Activated CD4-positive, alpha-beta T cell treated with anti-CD3 and anti-CD28 coated beads for 4 hours (primary cell): ENCODE data around the gene TNFRSF13B.

Experiments
- DNase-seq, 2 donors: peaks; one replicate each; pipeline ENCODE4 v3.0.0-alpha.2; 2020

Gene TNFRSF13B

GRCh38 chr17:16953841-16954240, 18.1 kb downstream of the TNFRSF13B start:
- DNase-seq, result no peak

GRCh38 chr17:16953347-16953746, 18.6 kb downstream of the TNFRSF13B start:
- no peak for DNase-seq

- DNase-seq, result no peak
Observed at GRCh38 chr17:16952401-16952800, 19.5 kb downstream of the TNFRSF13B start.

DNA sequence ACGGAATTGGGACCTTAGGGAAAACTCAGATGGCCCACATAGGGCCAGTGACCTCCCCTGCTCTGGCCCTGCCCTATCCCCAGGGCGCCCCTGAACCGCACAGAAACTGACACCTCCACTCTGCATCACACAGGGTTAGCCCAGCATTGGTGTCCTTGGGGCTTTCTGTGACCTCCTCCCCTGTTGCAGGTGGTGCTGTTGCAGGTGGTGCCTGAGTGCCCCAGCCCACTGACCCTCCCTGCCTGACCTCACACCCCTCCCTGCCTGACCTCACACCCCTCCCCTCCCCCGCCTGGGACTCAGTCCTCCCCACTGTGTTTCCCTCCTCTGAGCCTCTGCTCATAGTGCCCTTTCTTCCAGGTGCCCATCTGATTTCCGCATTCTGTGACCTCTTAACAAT, 21.4 kb downstream of the TNFRSF13B start:
- DNase-seq, result no peak

GRCh38 chr17:16948587-16949376, 23.1 kb downstream of the TNFRSF13B start:
- no peak for DNase-seq

GRCh38 chr17:16947470-16947869, 24.4 kb downstream of the TNFRSF13B start:
- no peak for DNase-seq

- DNase-seq, result no peak
Observed at GRCh38 chr17:16945663-16946218, 26.2 kb downstream of the TNFRSF13B start.

DNA sequence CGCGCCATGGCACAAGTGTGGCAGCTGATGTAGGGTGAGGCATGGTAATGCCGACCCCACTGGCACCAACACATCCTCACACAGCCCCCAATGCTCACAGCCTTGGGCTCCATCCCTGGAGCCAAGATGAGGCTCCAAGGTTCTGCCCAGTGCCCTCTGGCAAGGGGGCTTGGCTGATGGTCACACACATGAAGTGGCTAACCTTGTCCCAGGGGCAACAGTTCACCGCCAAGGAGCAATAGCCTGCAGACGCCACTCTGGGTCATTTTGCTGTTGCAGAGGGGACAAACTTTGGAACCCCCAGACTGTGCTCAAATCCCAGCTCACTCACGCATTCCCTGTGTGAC, 26.8 kb downstream of the TNFRSF13B start:
- DNase-seq, result no peak

DNA sequence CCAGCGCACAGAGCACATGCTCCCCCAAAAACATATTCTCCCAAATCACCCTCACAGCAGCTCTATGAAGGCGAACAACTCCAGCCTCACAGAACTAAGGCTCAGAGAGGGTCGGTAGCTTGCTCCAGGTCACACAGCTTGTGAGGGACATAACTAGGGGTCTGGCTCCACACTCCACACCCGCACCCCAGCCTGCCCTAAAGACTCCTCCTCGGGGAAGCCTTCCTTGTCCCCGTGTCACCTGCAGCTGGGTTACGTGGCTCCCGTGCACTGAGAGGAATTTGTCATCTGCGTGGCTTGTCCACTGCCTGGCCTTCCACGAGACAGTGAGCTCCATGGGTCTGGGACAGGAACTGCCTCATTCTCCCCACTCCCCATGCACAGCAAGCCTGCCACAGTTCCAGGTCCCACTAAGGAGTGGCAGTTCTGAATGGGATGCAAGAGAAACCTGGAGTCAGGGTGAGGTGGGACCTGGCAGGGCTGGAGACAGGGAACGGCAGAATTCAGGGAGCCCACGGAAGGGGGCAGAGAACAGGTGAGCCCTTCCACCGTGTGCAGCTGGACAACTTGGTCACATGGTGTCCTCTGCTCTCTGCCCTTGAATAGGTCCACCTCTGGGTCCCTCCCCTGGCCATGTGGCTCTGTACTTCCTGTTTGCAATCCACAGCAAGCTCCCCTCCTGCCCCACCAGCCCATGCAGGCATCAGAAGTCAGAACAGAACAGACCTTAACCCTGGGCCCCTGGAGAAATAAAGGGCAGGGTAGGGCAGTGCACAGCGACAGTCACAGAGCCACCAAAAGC, 27.4 kb downstream of the TNFRSF13B start:
- DNase-seq, result no peak

- DNase-seq, result no peak
Observed at GRCh38 chr17:16943541-16944333, 28.2 kb downstream of the TNFRSF13B start.

DNA sequence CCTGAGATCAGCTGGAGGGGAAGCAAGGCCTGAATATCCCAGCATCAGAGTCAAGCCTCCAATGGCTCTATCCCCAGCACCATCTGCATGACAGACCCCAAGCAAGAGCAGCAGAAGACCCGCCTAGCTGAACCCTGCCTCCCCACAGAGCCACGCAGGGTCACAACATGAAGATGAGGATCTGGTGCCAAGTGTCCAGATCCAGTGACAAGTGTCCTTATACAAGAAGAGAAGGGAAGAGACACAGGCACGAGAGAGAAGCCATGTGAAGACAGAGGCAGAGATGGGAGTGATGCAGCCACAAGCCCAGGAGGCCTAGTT, 28.9 kb downstream of the TNFRSF13B start:
- DNase-seq, result no peak

- no peak for DNase-seq
Observed at GRCh38 chr17:16942141-16943031, 29.5 kb downstream of the TNFRSF13B start.

GRCh38 chr17:16941072-16942036, 30.6 kb downstream of the TNFRSF13B start:
- no peak for DNase-seq

DNA sequence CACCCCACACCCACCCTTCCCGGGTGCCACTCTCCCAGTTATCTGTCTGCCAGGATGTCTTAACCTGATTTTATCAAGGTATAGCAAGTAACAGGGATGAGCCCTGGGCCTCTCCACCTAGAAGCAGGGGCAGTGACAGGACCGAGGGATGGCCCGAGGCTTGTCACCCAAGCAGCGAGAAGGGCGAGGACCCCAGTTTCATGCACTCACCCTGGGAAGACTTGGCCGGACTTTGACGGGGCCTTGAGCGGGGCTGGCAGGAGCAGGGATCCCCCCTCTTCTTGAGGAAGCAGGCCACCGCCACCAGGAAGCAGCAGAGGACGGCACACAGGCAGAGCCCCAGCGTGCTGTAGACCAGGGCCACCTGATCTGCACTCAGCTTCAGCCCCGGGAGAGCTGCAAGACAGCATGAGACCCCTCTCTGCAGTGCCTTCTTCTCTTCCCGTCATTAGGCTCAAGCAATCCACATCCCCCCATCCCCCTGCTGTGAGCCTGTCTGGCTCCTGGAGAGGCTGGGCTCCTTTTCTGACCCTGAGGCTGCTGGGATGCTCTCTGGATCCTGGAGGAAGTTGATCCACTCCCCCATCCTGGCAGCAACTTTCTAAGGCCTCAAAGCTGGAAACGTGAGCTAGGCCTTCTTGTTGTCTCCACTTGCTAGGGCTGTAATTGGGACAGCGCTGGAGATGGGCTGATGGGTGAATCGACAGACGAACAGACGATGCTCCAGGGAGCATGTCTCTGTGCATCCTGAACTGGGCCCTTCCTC, 31.6 kb downstream of the TNFRSF13B start:
- no peak for DNase-seq

GRCh38 chr17:16939606-16940115, 32.3 kb downstream of the TNFRSF13B start:
- no peak for DNase-seq

GRCh38 chr17:16939208-16939576, 32.7 kb downstream of the TNFRSF13B start:
- DNase-seq, result no peak

DNA sequence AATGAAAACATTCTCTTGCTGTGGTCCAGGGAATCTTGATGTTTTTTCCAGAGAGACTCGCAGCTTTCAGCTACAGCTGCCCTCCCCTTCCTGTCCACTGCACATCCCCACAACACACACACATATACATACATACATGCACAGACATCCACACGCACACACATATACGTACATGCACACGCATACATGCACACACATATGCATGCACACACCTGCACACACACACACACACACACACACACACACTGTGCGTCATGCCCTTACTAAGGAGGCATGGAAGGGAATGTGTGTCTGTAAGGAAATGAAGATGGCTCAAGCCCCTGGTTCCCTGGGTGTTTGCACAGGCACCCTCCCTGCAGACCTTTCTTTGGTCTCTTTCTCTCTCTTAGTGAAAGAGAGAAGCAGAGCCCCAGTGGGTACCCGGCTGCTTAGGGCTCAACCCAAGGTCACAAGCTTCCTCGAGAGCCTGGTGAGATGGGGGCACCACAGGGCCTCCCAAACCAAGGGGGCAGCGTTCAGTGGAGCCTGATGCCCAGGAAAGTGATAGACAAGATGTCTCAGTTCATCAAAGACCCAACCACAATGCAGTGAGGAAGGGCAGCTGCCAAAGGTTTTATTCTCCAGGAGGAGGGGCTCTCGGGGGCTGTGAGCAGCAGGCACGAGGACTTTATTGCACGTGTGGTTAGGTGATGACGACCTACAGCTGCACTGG, 33.3 kb downstream of the TNFRSF13B start:
- no peak for DNase-seq

- DNase-seq, result no peak
Observed at GRCh38 chr17:16938031-16938430, 33.9 kb downstream of the TNFRSF13B start.

GRCh38 chr17:16937431-16937830, 34.5 kb downstream of the TNFRSF13B start:
- no peak for DNase-seq
